GM15510 (cell line): ENCODE results near the gene INPP5A.

Experiments
- POLR2A ChIP-seq: IDR thresholded peaks from 3 replicates; pipeline ENCODE4 v1.6.1; 2011; ENCODE audit warnings: borderline replicate concordance; ENCODE audit not compliant: insufficient read length; ENCODE audit errors: extremely low read depth

INPP5A gene

DNA sequence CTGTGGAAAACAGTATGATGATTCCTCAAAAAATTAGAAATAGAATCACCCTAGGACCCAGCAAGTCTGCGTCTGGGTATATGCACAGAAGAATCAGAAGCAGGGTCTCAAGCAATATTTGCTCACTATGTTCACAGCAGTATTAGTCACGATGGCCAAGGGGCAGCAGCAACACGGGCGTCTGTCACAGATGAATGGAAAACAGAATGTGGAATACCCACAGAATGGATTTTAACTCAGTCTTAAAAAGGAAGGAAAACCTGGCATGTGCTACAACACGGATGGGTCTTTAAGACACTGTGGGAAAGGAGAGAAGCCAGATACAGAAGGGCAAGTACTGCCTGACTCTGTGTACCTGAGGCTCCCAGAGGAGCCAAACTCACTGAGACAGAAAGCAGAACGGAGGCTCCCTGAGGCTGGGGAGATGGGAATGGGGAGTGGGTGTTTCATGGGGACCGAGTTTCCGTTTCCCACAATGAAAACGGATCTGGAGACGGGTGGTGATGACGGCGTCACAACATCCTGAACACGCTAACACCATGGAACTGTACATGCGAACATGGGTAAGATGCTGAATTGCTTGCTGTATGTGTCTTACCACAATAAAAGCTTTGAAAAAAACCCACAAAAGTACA, 36.7 kb upstream of the INPP5A start:
- no peak for TF ChIP-seq POLR2A

DNA sequence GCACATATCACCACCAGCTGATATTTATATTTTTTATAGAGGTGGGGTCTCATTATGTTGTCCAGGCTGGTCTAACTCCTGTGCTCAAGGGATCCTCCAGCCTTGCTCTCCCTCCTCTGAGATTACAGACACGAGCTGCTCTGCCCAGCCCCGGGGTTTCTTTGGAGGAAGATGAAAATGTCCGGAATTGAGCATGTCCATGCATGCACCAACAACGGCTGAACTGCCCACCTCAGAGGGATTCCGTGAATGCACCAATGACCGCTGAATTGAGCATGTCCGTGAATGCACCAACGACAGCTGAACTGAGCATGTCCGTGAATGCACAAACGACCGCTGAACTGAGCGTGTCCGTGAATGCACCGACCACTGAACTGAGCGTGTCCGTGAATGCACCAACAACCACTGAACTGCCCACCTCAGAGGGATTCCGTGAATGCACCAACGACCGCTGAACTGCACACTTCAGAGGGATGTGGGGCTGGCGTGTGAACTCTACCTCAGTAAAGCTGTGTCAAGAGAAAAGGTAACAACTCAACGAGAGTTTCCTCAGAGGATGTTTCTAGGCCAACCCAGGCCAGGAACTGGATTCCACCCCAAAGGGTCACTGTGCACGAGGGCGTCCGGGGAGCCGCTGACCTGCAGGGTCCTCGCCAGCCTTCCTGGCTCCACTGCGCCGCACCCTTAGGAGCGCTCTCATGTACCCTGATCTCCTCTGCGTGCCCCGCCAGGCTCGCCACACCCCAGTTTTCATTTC, 34.9 kb upstream of the INPP5A start:
- no peak for TF ChIP-seq POLR2A

DNA sequence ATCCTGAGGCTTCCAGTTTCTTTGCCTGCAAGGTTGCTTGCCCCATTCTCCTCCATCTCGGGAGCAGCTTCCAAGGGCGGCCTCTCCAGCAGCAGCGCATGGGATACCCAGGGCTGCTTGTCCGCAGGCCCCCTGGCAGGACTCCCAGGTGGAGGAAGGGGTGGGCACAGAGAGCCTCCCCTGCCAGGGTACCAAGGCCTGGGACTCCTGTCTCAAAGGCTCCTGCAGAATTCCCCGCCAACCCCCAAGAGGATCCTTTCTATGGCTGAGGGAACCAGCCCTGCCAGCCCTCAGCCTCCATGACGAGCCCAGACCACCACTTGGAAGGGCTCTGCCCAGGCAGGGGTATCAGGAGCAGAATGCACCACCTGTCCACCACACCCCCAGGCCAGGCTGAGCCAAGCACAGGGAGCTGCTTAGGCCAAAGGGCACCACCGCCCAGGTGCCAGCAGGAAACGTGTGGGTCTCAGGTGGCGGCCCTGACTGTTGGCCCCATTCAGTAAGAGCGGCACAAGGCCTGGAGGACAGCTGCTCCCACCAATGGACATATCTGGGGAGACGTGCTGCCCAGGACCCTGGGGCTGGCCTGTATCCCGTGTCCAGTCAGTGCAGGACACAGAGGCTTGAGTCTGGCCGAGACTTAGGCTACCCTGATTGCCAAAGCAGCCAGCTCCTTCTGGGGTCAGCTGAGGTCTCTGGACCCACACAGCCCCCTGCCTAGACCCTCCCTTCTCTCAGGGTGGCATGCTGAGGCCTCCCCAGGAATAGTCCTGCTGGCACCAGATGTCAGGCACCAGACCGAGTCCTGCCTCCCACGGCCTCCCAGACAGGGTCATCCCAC, 33.8 kb upstream of the INPP5A start:
- TF ChIP-seq POLR2A, result no peak

DNA sequence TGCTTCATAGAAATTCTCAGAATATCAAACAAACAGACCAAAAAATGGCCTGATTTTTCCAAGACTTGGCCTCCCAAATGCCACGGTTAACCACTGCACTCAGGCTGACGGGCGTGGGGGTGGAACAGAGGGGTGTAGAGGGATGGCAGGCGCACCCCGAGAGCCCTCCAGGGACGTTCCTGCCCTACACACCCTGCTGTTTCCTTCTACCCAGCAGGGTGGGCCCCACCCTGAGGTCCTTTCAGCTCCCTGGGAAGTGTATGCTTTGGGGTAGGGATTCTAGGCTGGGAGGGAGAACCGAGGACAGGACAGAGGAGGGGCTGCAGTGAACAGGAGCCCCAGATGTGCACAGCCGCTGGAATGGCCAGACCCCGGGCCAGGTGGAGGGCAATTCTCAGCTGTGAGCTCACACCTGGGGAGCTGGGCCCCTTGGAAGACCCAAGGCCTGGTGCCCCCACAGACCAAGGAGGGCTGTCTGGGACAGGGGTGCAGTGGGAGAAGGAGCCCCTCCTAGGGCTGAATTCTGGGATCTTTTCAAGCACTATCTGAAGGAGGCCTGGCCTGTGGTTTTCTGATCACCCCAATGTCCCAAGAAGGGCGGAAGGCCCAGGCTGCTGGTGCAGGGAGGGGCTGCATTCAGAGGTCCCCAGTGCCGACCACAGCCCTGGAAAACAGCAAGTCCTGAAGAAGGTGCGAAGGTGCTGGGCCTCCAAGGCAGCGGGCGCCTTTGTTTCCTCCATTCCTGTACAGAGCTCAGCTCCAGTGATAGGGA, 32.9 kb upstream of the INPP5A start:
- no peak for TF ChIP-seq POLR2A

- no peak for TF ChIP-seq POLR2A
Measured at GRCh38 chr10:132506711-132507408, 30.7 kb upstream of the INPP5A start.

GRCh38 chr10:132507409-132507955, 30.1 kb upstream of the INPP5A start:
- no peak for TF ChIP-seq POLR2A

DNA sequence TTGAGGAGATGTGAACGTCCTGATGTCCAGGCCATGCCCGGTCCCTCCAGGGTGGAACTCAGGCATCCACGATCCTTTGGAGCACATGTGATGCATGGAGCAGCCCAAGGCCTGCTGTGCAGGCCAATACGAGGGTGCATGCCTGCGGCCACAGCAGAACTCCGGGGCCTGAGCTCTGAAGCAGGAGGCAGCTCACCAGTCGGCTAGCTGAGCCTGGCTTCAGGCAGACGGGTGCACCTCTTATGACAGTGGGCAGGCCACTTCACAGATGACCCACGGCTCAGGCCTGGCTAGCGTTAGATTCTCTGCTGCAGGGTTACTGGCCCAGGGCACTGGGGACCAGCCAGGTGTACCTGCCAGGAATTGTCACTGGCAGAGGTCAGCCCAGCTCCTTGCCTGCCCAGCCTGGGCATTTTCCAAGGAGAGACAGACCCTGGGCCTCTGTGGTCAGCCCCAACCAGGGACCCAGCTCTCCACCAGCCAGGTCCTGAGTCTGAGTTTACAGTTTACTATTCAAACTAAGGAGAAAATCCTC, 29.6 kb upstream of the INPP5A start:
- no peak for TF ChIP-seq POLR2A

DNA sequence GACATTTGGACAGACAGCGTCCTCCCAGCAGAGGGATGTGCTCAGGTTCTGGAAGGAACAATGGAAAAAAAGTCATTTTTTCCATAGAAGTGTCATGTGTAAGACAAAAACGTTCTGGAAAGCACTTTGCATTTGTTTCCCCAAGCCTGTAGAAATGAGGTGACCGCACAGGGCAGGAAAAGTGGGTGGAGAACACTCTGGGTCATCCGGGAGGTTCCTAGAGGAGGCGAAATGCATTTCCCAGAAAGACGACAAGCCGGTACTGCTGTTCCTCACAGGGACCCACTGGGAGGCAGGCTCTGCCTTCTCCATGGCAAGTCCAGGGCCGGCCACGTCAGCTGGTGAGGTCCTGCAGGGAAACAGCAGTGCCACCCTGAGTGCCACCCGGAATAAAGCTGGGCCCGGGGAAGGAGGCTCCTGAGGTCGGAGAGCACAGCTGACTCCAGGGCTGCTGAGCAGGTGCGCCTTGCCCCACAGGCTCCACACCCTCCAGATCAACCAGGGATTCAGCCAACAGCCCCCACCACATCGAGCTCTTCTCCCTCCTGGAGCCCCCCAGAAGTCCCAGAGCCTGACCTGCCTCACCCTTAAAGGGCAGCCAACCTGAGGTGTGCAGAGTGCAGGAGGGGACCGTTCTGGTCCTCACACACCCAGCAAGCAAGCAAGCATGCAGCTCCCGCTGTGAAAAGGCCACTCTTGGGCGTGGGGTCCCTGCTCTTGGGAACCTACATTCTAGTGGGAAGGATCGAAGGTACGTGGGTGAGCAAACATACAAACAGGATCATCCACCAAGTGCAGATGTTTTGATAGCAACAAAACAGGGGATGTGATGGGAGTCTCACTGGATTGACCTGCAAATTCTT, 28.8 kb upstream of the INPP5A start:
- no peak for TF ChIP-seq POLR2A

DNA sequence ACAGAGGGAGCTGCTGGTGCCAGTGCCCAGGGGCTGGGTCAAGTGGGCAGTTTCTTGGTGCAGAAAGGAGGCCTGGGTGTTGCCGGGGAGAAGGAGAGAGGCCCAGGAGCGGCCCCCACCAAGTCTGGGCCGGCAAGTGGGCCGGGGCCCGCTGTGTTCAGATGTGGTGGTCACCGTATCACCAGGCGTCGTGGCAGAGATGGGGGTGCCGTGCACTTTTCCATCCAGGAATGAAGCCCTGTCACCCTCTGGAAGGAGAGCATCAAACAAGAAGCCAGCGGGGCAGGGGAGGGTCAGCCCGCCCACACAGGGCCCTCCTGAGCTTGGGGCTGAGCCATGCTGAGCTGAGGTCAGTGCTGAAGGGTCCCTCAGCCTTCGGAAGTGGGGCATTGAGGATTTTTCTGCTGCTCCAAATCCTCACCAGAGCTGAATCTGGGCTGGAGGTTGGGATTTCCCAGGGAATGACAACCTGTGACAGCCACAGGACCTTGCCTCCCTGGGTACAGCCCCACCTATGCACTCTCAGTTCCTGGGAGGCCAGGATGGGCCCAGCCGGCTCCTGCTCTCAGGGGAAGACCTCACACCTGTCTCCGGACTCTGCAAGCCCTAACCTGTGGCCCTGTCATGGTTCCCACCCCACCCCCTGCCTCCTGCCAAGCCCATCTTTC, 27.9 kb upstream of the INPP5A start:
- TF ChIP-seq POLR2A, result no peak

GRCh38 chr10:132510174-132510611, 27.4 kb upstream of the INPP5A start:
- no peak for TF ChIP-seq POLR2A

DNA sequence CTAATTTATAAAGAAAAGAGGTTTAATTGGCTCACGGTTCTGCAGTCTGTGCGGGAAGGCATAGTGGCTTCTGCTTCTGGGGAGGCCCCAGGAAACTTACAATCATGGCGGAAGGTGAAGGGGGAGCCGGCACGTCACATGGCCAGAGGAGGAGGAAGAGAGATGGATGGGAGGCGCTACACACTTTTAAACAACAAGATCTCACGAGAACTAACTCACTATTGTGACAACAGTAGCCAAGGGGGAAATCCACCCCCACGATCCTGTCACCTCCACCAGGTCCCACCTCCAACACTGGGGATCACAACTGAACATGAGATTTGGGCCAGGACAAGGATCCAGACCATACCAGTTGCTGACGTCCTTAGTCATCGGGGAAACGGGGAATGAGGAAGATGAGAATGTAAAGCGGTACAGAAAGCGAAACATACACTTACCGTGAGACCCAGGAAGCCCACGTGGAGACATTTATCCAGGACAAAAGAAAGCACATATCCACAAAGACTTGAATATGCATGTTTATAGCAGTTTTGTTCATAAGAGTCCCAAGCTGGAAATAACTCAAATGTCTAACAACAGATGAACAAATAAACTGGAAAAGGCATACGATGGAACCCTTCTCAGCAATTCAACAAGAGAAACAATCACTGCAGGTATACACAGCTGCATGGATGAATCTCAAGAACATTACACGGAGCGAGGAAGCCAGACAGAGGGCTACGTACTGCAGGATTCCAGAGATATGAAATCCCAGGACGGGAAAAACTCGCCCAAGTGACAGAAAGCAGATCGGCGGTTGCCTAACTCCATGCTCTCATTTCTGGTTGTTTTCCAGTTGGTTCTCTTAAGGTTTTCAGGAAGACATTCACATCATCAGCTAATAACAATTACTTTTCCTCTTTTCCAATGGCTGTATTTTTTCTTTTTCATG, 26.2 kb upstream of the INPP5A start:
- no peak for TF ChIP-seq POLR2A
